Stimulated activated memory B cell treated with anti-CD40 and anti-IgM and Interleukin-4, amounts not matched to agents 10 μg/mL and 1 μg/mL and 100 μg/mL, for 72 hours (primary cell): ENCODE results near the gene ERAL1.
"Not testable (repeated sequence)": the region's sequence is repeated elsewhere in the genome, so short reads cannot be mapped to it uniquely, and the experiment has no call there.

ENCODE experiments used
- ATAC-seq: fragments of 150-1000 bp; cut with Tn5 transposase; 2 replicates; pipeline ENCODE4 v1.10.0; 2021
- H3K27ac Mint-ChIP-seq: one replicate; pipeline ENCODE4 v1.8.0; 2022; ENCODE audit warnings: mild to moderate bottlenecking, mixed read lengths
- H3K27me3 Mint-ChIP-seq: one replicate; pipeline ENCODE4 v1.8.0; 2022; ENCODE audit warnings: mixed read lengths
- H3K36me3 Mint-ChIP-seq: one replicate; pipeline ENCODE4 v1.8.0; 2022; ENCODE audit warnings: mixed read lengths
- H3K4me1 Mint-ChIP-seq: one replicate; pipeline ENCODE4 v1.8.0; 2022; ENCODE audit warnings: mixed read lengths
- H3K4me3 Mint-ChIP-seq: one replicate; pipeline ENCODE4 v1.8.0; 2022; ENCODE audit warnings: mild to moderate bottlenecking, moderate library complexity, mixed read lengths
- H3K9me3 Mint-ChIP-seq: one replicate; pipeline ENCODE4 v1.8.0; 2022; ENCODE audit warnings: mixed read lengths

ERAL1 gene

GRCh38 chr17:28896884-28897768 lies 42.3 kb downstream of the ERAL1 start, which contains the start of gene FLOT2:
FLOT2 (minus strand) TSS chr17:28897733; CDS start chr17:28897574, 159 bp downstream.
- Mint-ChIP-seq H3K9me3 (no peaks in the 10 kb centered on the region), H3K27me3 (no peaks in the 10 kb centered on the region), H3K4me1 (peaks cover 79% of the 10 kb centered on the region), H3K27ac (peak within 1 kb of the TSS; percentile 96), H3K4me3 (peak within 1 kb of the TSS; percentile 91), H3K36me3 (peaks cover 41% of the 10 kb centered on the region)
- ATAC-seq = peak; percentile 83

GRCh38 chr17:28897769-28898526 lies 43.1 kb downstream of the ERAL1 start:
- ATAC-seq = peak; percentile 55
- Mint-ChIP-seq H3K36me3 (peaks cover 39% of the 10 kb centered on the region), H3K27me3 (no peaks in the 10 kb centered on the region), H3K4me1 (peaks cover 77% of the 10 kb centered on the region), H3K4me3 (peak overlapping the region; percentile 91), H3K27ac (peak overlapping the region; percentile 96), H3K9me3 (no peaks in the 10 kb centered on the region)

GRCh38 chr17:28898527-28898955 lies 43.7 kb downstream of the ERAL1 start:
- Mint-ChIP-seq H3K4me3 (peak overlapping the region; percentile 91), H3K9me3 (no peaks in the 10 kb centered on the region), H3K4me1 (peaks cover 77% of the 10 kb centered on the region), H3K36me3 (peaks cover 33% of the 10 kb centered on the region), H3K27me3 (no peaks in the 10 kb centered on the region), H3K27ac (peak overlapping the region; percentile 96)
- ATAC-seq = no peak

GRCh38 chr17:28899212-28899815 lies 44.5 kb downstream of the ERAL1 start:
- no peak for ATAC-seq
- Mint-ChIP-seq H3K36me3 (peaks cover 33% of the 10 kb centered on the region), H3K27me3 (no peaks in the 10 kb centered on the region), H3K4me3 (peak overlapping the region; percentile 10), H3K27ac (peak overlapping the region; percentile 96), H3K4me1 (peaks cover 80% of the 10 kb centered on the region), H3K9me3 (no peaks in the 10 kb centered on the region)

- H3K4me1 Mint-ChIP-seq = peaks cover 83% of the 10 kb centered on the region
These were observed 46.3 kb downstream of the ERAL1 start for GRCh38 chr17:28900986-28901726.

GRCh38 chr17:28901866-28902818 lies 47.3 kb downstream of the ERAL1 start:
- Mint-ChIP-seq H3K36me3 (peaks cover 36% of the 10 kb centered on the region), H3K4me3 (peak overlapping the region; percentile 88), H3K27me3 (no peaks in the 10 kb centered on the region), H3K4me1 (peaks cover 74% of the 10 kb centered on the region), H3K9me3 (no peaks in the 10 kb centered on the region), H3K27ac (peak overlapping the region; percentile 96)
- ATAC-seq = peak; percentile 69

More at GRCh38 chr17:28900986-28901726, 46.3 kb downstream of the ERAL1 start:
- peak overlapping the region; percentile 88 for H3K4me3 Mint-ChIP-seq
- ATAC-seq = no peak
- no peaks in the 10 kb centered on the region for H3K9me3 Mint-ChIP-seq
- H3K27ac Mint-ChIP-seq = peak overlapping the region; percentile 96
- peaks cover 27% of the 10 kb centered on the region for H3K36me3 Mint-ChIP-seq
- H3K27me3 Mint-ChIP-seq = no peaks in the 10 kb centered on the region

- peak within 1 kb of the TSS; percentile 96 for H3K27ac Mint-ChIP-seq
- peak within 1 kb of the TSS; percentile 88 for H3K4me3 Mint-ChIP-seq
- no peaks in the 10 kb centered on the region for H3K27me3 Mint-ChIP-seq
- peaks cover 44% of the 10 kb centered on the region for H3K36me3 Mint-ChIP-seq
- ATAC-seq = peak; percentile 95
- H3K4me1 Mint-ChIP-seq = peaks cover 70% of the 10 kb centered on the region
- no peaks in the 10 kb centered on the region for H3K9me3 Mint-ChIP-seq
These were observed 48.2 kb downstream of the ERAL1 start, which contains the start of gene DHRS13 for GRCh38 chr17:28902819-28903545. DHRS13 (minus strand) TSS chr17:28903079; CDS start chr17:28902944, 135 bp downstream.

- H3K27me3 Mint-ChIP-seq, H3K9me3 Mint-ChIP-seq, ATAC-seq: not testable (repeated sequence)
- Mint-ChIP-seq H3K36me3 (peaks cover 45% of the 10 kb centered on the region), H3K4me3 (peak overlapping the region; percentile 88), H3K4me1 (peaks cover 65% of the 10 kb centered on the region), H3K27ac (peak overlapping the region; percentile 96)
These were observed 48.7 kb downstream of the ERAL1 start for GRCh38 chr17:28903546-28903841.

- Mint-ChIP-seq H3K4me3 (no peak overlapping the region), H3K27ac (no peak overlapping the region), H3K9me3 (no peaks in the 10 kb centered on the region), H3K4me1 (peaks cover 52% of the 10 kb centered on the region), H3K27me3 (no peaks in the 10 kb centered on the region), H3K36me3 (peaks cover 46% of the 10 kb centered on the region)
- no peak for ATAC-seq
These were observed 50.0 kb downstream of the ERAL1 start for GRCh38 chr17:28904800-28905199.

- H3K4me3 Mint-ChIP-seq = no peak overlapping the region
These were observed 51.5 kb downstream of the ERAL1 start for GRCh38 chr17:28906276-28906675.

GRCh38 chr17:28906706-28907438 lies 52.1 kb downstream of the ERAL1 start:
- H3K4me1 Mint-ChIP-seq = peaks cover 32% of the 10 kb centered on the region
- peaks cover 46% of the 10 kb centered on the region for H3K36me3 Mint-ChIP-seq
- peak overlapping the region; percentile 82 for H3K27ac Mint-ChIP-seq
- ATAC-seq = no peak
- H3K9me3 Mint-ChIP-seq = no peaks in the 10 kb centered on the region
- no peak overlapping the region for H3K4me3 Mint-ChIP-seq
- H3K27me3 Mint-ChIP-seq = no peaks in the 10 kb centered on the region

More at GRCh38 chr17:28906276-28906675, 51.5 kb downstream of the ERAL1 start:
- Mint-ChIP-seq H3K9me3 (no peaks in the 10 kb centered on the region), H3K4me1 (peaks cover 38% of the 10 kb centered on the region), H3K36me3 (peaks cover 50% of the 10 kb centered on the region), H3K27me3 (no peaks in the 10 kb centered on the region), H3K27ac (peak overlapping the region; percentile 82)
- ATAC-seq = no peak

- peaks cover 52% of the 10 kb centered on the region for H3K36me3 Mint-ChIP-seq
- peak overlapping the region; percentile 82 for H3K27ac Mint-ChIP-seq
- ATAC-seq = no peak
These were observed 53.1 kb downstream of the ERAL1 start for GRCh38 chr17:28907709-28908475.

More at GRCh38 chr17:28907709-28908475, 53.1 kb downstream of the ERAL1 start:
- no peak overlapping the region for H3K4me3 Mint-ChIP-seq
- peaks cover 26% of the 10 kb centered on the region for H3K4me1 Mint-ChIP-seq
- H3K27me3 Mint-ChIP-seq = no peaks in the 10 kb centered on the region
- no peaks in the 10 kb centered on the region for H3K9me3 Mint-ChIP-seq
